Kidney glomerular epithelial cell (primary cell): ENCODE measurements around the gene RHOF.
A peak's percentile ranks its signal among the peaks of the same experiment; 100 is the strongest.

ENCODE experiments used
- DNase-seq: peaks from one replicate; lab custom pipeline; 2025; lab: John Stamatoyannopoulos, UW

Gene RHOF

GRCh38 chr12:121793440-121793837 is at the start of gene RHOF:
Gene RHOF (minus strand): TSS chr12:121793688. CDS start chr12:121793633, 55 bp downstream.
- DNase-seq = peak; percentile 43

- DNase-seq = no peak
Measured at GRCh38 chr12:121839993-121840761, 46.7 kb upstream of the RHOF start.

- peak; percentile 94 for DNase-seq
Measured at GRCh38 chr12:121839106-121839992, 45.9 kb upstream of the RHOF start.

DNA sequence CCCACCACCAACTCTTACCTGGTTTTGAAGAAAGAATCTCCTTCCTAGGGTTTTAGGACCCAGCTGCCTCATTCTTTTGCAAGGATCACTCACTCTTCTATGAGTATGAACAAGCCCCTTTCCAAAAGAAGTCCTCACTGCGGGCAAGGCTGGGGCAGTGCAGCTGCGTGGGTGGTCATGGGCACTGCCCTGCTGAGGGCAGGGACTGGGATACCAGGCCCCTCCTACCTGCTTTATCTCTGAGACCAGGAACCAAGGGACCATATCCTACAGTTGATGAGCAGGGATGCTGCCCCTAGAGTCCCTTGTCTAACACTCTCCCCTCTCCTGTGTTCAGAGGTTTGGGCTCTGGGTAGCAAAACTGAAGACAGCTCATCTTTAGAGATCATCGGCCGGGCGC is 44.6 kb upstream of the RHOF start:
- no peak for DNase-seq

GRCh38 chr12:121837680-121838079 is 44.2 kb upstream of the RHOF start:
- DNase-seq = no peak

GRCh38 chr12:121831571-121832245 is 38.2 kb upstream of the RHOF start:
- no peak for DNase-seq

GRCh38 chr12:121830588-121831265 is 37.2 kb upstream of the RHOF start:
- no peak for DNase-seq

- no peak for DNase-seq
Measured at GRCh38 chr12:121830134-121830533, 36.6 kb upstream of the RHOF start.

DNA sequence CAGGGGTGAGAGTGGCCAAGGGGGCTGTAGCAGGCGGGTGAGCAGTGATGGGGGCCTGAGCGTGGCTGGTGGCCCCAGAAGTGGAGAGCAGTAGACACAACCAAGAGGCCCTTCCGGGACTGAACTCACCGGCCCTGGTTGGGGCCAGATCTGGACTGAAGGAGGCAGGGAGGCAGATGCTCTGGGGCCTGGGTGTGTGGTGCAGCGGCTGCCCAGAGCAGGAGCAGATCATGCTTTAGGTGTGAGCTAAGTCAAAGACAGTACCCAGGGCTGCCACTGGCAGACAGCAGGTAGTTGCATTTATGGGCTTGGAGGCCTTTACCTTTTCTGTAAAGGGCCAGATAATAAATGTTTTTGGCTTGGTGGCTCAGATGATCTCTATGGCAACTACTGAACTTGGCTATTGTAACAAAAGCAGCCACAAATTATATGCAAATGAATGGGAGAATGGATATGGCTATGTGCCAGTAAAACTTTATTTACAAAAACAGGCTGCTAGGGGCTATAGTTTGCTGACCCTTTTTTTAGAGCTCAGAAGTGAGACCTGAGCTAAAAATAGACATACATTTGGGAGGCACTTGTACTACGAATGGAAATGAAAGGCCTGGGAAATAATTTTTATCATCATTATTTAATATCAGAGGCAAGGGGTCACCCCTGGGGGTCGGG is 35.9 kb upstream of the RHOF start:
- DNase-seq = no peak

DNA sequence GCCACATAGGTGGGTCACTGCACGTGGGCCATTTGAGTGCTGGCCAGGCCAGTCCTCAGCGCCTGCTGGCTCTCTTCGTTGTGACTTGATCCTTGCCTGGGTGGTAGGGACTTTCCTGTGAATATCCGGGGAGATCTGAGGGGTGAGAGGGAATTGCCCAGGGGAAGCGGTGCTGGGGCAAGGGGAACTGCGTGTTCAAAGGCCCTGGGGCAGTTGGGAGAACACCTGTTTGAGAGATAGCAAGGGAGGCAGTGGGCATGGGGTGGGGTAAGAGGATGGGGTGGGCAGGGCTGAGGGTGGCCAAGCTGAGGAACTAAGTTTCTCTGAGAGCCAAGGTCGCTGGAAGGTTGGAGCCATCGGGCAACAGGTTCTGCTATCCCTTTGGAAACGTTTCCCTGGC is 35.3 kb upstream of the RHOF start:
- no peak for DNase-seq

GRCh38 chr12:121828306-121828705 is 34.8 kb upstream of the RHOF start:
- no peak for DNase-seq

DNA sequence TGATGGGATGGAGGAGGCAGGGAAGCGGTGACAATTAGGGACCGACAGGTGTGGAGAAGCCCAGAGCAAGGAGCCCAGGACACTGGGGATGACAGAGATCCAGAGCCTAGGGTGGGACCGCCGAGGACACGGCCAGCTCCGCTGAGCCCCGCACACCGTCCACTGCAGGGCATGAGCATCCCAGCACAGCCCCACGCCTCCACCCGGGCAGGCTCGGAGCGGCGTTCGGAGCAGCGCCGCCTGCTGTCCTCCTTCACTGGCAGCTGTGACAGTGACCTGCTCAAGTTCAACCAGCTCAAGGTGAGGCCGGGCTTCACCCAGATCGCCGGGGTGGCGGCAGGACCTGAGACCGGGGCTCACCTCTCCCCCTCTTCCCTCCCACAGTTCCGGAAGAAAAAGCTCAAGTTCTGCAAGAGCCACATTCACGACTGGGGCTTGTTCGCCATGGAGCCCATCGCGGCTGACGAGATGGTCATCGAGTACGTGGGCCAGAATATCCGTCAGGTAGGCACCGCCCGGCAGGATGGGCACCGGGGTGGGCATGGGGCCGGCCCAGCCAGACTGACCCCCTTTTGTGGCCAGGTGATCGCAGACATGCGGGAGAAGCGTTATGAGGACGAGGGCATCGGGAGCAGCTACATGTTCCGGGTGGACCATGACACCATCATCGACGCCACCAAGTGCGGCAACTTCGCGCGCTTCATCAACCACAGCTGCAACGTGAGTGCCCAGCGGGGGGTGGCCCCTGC is 34.0 kb upstream of the RHOF start:
- DNase-seq = no peak

DNA sequence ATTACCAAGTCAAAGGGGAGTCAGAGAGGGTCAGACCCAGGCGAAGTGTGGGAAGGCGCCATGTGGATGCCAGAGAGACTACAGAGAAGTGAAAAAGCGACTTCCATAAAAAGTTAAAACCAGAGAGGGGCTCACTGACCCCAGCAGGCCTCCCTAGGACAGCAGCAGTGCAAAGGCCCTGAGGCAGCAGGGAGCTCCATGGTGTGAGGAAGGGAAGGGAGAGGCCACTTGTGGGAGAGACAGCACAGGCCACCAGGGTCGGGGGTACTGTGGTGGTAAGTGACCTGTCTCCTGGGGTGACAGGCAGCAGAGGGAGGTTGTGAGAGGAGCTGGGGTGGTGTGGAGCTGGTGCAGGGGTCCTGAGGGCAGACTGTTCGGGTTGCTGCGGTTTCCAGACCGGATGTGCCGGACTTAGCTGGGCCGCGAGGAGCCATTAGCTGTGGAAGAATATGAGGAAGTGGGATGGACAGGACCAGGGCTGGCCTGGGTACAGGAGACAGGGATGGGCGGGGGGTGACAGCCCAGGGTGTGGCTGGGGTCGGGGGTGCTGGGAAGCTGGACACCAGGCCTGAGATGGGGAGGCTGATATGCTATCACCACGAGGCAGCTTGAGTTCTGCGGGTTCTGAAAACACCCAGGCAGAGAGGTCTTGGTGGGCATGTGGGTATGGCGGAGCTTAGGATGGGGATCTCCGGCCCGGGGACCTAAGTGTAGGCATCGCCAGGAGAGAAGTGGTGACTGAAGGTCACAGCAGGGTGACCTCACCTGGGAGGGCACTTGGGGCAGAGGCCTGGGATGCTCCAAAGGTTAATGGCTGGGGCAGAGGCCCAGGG is 33.0 kb upstream of the RHOF start:
- no peak for DNase-seq

DNA sequence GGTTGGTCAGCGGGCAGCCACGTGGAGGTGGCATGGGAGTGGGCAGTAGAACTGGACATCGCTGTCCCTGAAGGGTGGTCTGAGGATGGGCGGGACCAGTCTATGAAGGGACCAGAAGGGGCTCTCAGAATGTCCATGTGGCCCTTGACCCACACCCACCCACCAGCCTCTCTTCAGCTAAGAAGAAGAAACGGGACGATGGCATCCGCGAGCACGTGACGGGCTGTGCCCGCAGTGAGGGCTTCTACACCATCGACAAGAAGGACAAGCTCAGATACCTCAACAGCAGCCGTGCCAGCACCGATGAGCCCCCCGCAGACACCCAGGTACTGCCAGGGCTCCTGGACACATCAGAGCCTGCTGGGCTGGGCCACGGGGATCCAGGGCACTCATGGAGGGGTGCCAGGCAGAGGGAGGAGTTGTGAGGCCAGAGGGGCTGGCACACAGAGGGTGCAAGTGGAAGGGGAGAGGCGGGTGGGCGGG is 31.6 kb upstream of the RHOF start:
- DNase-seq = no peak

DNA sequence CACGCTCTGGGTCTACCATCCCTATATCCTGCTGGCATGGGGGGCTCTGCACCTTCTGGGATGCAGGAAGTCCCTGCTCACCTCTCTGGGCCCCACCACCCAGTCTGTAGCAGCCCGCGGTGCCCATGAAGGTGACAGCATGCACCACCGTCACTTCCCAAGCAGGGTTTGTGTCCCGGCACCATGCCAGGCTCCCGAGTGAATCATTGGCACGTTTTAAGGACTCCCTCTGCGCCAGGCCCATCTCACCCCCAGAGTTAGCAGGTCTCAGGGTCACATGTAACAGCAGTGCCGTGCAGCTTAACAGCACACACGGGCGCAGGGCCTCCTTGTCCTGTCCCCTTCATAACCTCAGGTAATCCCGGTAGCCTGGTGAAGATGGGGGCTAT is 30.2 kb upstream of the RHOF start:
- DNase-seq = no peak

DNA sequence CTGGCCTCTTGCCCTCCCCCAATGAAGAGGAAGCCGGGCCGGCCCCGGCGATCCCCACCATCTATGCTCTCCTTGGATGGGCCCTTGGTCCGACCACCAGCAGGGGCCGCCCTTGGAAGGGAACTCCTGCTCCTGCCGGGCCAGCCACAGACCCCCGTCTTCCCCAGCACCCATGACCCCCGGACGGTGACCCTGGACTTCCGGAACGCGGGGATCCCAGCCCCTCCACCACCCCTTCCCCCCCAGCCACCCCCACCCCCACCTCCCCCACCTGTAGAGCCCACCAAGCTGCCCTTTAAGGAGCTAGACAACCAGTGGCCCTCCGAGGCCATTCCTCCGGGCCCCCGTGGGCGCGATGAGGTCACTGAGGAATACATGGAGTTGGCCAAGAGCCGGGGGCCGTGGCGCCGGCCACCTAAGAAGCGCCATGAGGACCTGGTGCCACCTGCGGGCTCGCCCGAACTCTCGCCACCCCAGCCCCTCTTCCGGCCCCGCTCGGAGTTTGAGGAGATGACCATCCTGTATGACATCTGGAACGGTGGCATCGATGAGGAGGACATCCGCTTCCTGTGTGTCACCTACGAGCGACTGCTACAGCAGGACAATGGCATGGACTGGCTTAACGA is 29.7 kb upstream of the RHOF start:
- no peak for DNase-seq

- DNase-seq = no peak
Measured at GRCh38 chr12:121822393-121823100, 29.1 kb upstream of the RHOF start.

DNA sequence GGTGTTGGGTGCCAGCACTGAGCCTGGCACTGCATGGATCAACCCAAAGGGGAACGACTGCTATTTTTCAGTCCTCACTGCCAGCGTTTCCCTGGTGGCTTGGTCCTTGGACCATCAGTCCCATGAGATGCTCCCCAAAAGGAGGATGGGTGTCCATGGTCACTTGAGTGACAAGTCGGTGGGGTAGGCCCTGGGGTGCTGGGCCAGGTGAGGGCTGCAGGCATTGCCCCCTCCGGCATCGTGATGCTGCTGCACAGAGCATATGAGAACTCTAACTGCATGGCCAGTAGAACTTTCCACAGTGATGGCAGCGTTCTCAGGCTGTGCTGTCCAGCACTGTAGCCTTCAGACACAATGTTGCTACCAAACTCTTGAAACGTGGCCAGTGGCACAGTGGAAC is 26.6 kb upstream of the RHOF start:
- no peak for DNase-seq
